CD4-positive, alpha-beta T cell treated with Interleukin-15 for 4 hours (primary cell): ENCODE results near the gene TRIM24.

ENCODE experiments used
- DNase-seq: peaks from one replicate; pipeline ENCODE4 v3.0.0-alpha.2; 2020; ENCODE audit warnings: low spot score

TRIM24 gene

DNA sequence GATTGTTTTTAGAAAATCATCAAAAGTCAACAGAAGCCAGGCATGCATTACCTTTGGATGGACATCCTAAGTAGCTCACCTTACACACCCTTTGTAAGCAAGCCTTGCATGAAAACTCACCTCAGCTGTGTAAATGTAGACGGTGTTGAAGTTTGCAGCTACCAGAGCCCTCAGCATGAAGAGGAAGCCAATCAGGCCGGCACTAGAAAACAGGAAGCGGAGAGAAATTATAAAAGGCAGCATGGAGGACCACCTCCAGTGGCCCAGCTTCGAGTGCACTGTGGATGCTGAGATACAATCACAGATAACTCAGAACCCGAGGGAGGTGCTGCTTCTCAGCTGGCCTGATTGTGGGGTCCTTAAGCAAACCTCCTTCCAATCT lies 165.8 kb downstream of the TRIM24 start:
- DNase-seq = no peak

GRCh38 chr7:138626846-138627245 lies 166.8 kb downstream of the TRIM24 start:
- no peak for DNase-seq

DNA sequence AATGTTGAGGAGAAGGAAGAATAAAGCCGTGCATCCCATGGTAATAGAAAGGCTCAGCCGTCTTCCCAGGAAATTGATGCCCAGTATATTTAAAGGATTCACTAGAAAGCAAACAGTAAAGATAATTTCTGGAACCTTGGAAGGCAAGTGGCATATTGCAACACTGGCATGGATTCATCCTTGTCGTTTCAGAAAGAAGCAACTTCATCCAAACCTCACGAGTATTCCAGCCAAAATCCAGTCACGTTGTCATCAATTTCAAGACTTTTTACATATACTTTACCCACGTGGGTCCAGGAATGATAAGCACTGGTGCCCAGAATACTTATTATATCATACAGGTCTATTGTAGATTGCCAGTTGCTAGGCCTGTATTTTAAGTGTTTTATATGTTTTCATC lies 167.3 kb downstream of the TRIM24 start:
- DNase-seq = no peak

DNA sequence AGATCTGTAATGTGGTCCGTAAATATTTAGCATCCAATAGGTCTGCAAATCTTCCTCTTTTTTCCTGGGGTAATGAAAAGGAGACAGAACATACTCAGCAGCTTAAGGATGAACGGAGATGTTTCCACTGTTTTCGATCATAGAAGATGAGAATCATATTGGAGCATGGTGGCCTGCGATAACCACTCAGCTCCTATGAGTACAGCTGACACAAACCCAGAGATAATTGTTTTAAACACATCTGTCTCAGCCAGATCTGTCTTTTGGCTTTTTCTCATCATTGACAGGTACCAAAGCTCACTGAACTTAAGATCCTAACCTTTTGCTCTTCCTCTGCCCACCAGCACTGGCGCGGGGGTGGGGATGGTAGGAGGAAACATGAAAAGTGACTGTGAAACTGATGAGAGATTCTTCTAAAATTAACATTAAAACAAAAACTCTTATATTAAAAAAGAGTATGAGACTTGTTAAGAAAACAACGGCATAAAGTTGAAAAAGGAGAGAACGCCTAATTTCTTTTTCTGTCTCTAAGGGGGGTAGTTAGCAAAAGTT lies 170.1 kb downstream of the TRIM24 start:
- no peak for DNase-seq

GRCh38 chr7:138632384-138632783 lies 172.3 kb downstream of the TRIM24 start:
- DNase-seq = no peak

DNA sequence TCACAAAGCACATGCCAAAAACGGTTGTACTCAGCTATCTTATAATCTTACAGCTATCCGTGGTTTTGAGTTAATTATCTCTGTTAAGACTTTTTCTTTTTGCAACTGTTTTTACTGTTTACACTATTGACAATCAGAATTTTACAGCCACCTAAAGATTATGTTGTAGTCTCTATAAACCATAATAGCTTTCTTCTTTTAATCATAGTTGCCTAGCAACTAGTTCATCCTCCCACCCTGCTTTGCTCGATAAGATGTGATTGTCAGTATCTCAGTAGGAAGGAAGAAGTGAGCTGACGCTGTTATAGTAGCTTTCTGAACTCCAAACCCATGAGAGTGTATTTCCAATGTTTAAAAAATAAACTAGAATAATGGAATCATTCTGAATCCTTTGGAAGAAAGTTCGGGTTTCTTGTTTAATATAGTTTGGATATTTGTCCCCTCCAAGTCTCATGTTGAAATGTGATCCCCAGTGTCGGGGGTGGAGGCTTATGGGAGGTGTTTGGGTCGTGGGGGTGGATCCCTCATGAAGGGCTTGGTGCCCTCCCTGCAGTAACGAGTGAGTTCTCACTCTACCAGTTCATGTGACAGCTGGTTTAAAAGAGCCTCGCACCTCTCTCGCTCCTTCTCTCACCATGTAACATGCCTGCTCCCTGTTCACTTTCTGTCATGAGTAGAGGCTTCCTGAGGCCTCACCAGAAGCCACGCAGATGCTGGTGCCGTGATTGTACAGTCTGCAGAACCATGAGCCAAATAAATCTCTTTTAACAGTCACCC lies 173.0 kb downstream of the TRIM24 start:
- DNase-seq = no peak
